Activated naive CD8-positive, alpha-beta T cell treated with anti-CD3 and anti-CD28 coated beads for 36 hours (primary cell): Measurements from ENCODE around the gene NEB. TPM values are rescaled to one million over a fixed set of nuclear protein-coding genes. Genes with fewer than 3 reads are reported as not detected.
"Not testable (repeated sequence)": the region's sequence is repeated elsewhere in the genome, so short reads cannot be mapped to it uniquely, and the experiment has no call there.

Experiments
- DNase-seq: peaks from one replicate; pipeline ENCODE4 v3.0.0; 2021
- H3K27ac Mint-ChIP-seq: one replicate; pipeline ENCODE4 v1.8.0; 2022; ENCODE audit warnings: mild to moderate bottlenecking, moderate library complexity, mixed read lengths
- H3K27me3 Mint-ChIP-seq: one replicate; pipeline ENCODE4 v1.8.0; 2022; ENCODE audit warnings: mild to moderate bottlenecking, mixed read lengths
- H3K36me3 Mint-ChIP-seq: one replicate; pipeline ENCODE4 v1.8.0; 2021; ENCODE audit warnings: mild to moderate bottlenecking, mixed read lengths
- H3K4me1 Mint-ChIP-seq: one replicate; pipeline ENCODE4 v1.8.0; 2021; ENCODE audit warnings: mixed read lengths
- H3K4me3 Mint-ChIP-seq: one replicate; pipeline ENCODE4 v1.8.0; 2022; ENCODE audit warnings: mild to moderate bottlenecking, moderate library complexity, mixed read lengths
- H3K9me3 Mint-ChIP-seq: one replicate; pipeline ENCODE4 v1.8.0; 2022; ENCODE audit warnings: mixed read lengths
- total RNA-seq, 2 experiments: library from RNA; stranded (reverse); gene quantifications; one replicate each; pipeline ENCODE4 v1.2.3, GENCODE V29; 2021

NEB gene
- total RNA-seq, 2 experiments from 2014 or later: 0.06 to 0.20 TPM

DNA sequence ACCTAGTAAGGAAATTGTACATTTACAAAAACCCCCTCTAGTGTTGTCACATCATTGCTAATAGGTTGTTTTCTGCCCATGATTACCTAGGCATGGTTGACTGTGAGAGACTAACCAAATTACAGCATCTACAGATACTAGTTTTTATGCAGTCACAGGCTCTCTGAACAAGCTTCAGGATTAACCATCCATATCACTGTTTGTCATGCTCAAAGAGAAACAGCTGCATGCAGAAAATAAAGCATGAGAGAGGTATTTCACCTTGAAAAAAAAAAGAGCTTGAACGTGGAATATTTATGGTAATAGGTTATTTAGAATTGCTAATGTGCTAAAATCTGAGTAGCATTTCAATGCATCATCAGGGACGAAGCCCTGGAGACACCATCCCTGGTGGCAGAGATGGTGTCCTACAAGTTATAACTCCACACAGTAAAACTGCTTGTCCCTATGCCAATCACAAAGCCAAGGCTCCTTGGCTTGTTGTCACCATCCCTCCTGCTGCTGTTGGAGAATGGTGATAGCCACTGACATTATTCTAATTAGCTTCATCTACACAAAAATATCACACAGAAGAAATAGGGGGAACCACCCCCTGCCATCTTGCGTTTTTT, 5.4 kb downstream of the NEB start:
- H3K9me3 Mint-ChIP-seq: no peaks in the 10 kb centered on the region
- no peak overlapping the region for H3K4me3 Mint-ChIP-seq
- no peak overlapping the region for H3K27ac Mint-ChIP-seq
- DNase-seq: no peak
- H3K36me3 Mint-ChIP-seq: no peaks in the 10 kb centered on the region
- H3K4me1 Mint-ChIP-seq: peaks cover 6% of the 10 kb centered on the region
- H3K27me3 Mint-ChIP-seq: no peaks in the 10 kb centered on the region

DNA sequence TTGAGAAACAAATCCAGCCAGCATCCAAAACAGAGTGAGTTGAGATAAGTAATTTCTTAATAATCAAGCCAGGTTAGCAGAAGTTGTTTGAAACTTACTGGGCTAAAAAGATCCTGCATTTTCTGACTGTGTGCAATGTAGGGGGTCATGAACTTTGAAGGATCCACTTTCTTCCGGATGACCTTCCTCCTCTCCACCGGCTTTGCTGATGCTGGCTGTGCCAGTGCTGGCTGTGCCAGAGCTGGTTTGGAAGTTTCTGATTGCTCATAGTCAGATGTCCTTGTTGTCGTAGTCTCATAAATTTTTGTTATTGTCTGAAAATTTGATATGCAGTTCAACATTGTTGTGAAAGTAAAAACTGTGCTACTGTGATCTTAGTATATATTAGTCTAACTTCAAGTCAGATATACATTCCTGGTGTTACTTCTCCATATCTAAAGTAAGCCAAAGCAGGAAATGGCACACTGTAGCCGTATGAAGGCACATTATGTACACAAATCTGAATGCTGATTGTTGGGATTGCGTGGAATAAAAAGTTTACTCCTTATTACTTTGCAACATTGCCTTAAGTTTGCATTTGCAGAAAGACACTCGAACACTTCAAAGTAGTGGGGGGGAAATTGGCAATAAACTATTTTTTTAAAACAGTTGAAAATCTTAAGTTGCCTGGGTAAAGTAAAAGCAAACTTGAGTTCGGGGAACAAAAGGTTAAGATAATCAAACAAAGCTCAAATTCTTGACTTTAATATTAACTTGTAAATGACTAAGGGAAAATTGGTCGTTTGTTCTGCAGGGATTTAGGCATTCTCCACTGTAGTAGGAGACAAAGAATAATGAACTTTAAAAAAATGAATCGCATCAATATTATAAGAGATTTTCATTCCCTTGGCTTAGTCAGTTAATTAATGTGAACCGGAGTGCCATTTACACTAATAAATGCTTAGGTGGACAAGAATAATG, 6.4 kb downstream of the NEB start:
- no peaks in the 10 kb centered on the region for H3K36me3 Mint-ChIP-seq

GRCh38 chr2:151721161-151721560, 13.1 kb downstream of the NEB start:
- no peaks in the 10 kb centered on the region for H3K36me3 Mint-ChIP-seq

More for the DNA sequence above, 6.4 kb downstream of the NEB start:
- peaks cover 6% of the 10 kb centered on the region for H3K4me1 Mint-ChIP-seq
- DNase-seq: no peak
- no peak overlapping the region for H3K4me3 Mint-ChIP-seq
- H3K9me3 Mint-ChIP-seq: no peaks in the 10 kb centered on the region
- no peaks in the 10 kb centered on the region for H3K27me3 Mint-ChIP-seq
- no peak overlapping the region for H3K27ac Mint-ChIP-seq

DNA sequence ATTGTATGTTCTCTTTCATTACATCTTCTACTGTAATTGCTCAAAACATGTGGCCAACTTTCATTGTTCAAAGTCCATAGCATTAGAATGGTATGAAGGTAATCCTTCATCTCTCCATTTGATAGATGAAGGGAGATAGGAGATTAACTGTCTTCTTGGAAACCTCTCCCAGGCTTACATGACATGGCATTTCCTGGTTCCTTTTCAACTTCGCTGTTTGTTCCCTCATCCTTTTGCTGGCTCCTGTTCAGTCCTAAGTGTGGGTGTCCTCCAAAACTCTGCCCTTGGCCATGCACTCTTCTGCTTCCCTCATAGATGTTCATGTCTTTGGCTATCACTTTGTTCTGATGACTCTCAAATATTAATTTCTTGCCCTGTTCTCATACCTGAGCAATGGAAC, 13.8 kb downstream of the NEB start:
- Mint-ChIP-seq H3K27me3 (no peaks in the 10 kb centered on the region), H3K4me1 (no peaks in the 10 kb centered on the region), H3K4me3 (no peak overlapping the region), H3K36me3 (no peaks in the 10 kb centered on the region), H3K27ac (no peak overlapping the region), H3K9me3 (no peaks in the 10 kb centered on the region)
- DNase-seq: no peak

More at GRCh38 chr2:151721161-151721560, 13.1 kb downstream of the NEB start:
- Mint-ChIP-seq H3K4me3 (no peak overlapping the region), H3K27me3 (no peaks in the 10 kb centered on the region), H3K27ac (no peak overlapping the region), H3K4me1 (no peaks in the 10 kb centered on the region), H3K9me3 (no peaks in the 10 kb centered on the region)
- no peak for DNase-seq

GRCh38 chr2:151718796-151719195, 15.5 kb downstream of the NEB start:
- Mint-ChIP-seq H3K4me1 (no peaks in the 10 kb centered on the region), H3K36me3 (no peaks in the 10 kb centered on the region), H3K4me3 (no peak overlapping the region), H3K27me3 (no peaks in the 10 kb centered on the region), H3K27ac (no peak overlapping the region), H3K9me3 (no peaks in the 10 kb centered on the region)
- no peak for DNase-seq

DNA sequence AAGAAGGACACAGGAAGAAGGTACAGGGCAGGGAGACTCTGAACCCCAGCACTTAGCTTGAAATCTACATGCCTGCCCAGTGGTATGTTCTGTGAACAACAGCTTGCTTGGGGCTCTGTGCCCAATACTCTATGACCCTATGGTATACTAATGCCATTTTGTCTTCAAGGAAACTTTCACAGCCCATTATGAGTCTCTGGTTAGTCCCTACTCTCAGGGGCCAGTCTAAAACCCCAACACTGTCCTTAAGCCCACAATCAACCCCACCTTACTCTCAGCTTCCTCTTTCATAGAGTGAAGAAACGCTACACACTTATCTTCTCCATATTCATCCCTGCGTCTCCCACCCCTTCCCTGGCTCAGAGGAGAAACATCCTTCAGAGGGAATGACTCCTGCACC, 16.0 kb downstream of the NEB start:
- Mint-ChIP-seq H3K27me3 (no peaks in the 10 kb centered on the region), H3K4me1 (no peaks in the 10 kb centered on the region), H3K9me3 (no peaks in the 10 kb centered on the region), H3K27ac (no peak overlapping the region), H3K4me3 (no peak overlapping the region), H3K36me3 (no peaks in the 10 kb centered on the region)
- DNase-seq: no peak

- Mint-ChIP-seq H3K4me3 (no peak overlapping the region), H3K9me3 (no peaks in the 10 kb centered on the region), H3K4me1 (no peaks in the 10 kb centered on the region), H3K36me3 (no peaks in the 10 kb centered on the region), H3K27ac (no peak overlapping the region), H3K27me3 (no peaks in the 10 kb centered on the region)
- no peak for DNase-seq
Observed at GRCh38 chr2:151716721-151717120, 17.6 kb downstream of the NEB start.

- Mint-ChIP-seq H3K4me1 (no peaks in the 10 kb centered on the region), H3K27ac (no peak overlapping the region), H3K36me3 (no peaks in the 10 kb centered on the region), H3K9me3 (no peaks in the 10 kb centered on the region), H3K27me3 (no peaks in the 10 kb centered on the region), H3K4me3 (no peak overlapping the region)
- no peak for DNase-seq
Observed at GRCh38 chr2:151713291-151713903, 20.9 kb downstream of the NEB start.

GRCh38 chr2:151711025-151711424, 23.3 kb downstream of the NEB start:
- DNase-seq: no peak
- H3K4me1 Mint-ChIP-seq: no peaks in the 10 kb centered on the region
- H3K36me3 Mint-ChIP-seq: no peaks in the 10 kb centered on the region
- H3K9me3 Mint-ChIP-seq: no peaks in the 10 kb centered on the region
- no peaks in the 10 kb centered on the region for H3K27me3 Mint-ChIP-seq
- no peak overlapping the region for H3K4me3 Mint-ChIP-seq
- H3K27ac Mint-ChIP-seq: no peak overlapping the region

DNA sequence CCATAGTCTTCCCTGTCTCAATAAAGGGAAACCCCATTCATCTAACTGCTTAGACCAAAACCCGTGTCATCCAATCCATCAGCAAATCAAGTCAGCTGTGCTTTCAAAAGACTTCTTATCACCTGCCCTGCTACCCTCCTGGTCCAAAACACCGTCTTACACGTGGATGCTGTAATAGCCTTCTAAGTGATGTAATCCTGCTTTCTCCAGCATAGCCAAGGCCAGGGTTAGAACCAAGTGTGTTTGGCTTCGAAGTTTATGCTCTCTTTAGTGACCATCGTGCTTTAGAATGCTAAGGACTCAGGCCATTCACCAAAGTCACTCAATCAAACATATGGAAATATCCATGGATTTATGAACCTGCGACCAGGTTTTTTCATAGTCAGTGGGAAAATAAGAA, 25.5 kb downstream of the NEB start:
- H3K4me1 Mint-ChIP-seq: no peaks in the 10 kb centered on the region
- DNase-seq: no peak

DNA sequence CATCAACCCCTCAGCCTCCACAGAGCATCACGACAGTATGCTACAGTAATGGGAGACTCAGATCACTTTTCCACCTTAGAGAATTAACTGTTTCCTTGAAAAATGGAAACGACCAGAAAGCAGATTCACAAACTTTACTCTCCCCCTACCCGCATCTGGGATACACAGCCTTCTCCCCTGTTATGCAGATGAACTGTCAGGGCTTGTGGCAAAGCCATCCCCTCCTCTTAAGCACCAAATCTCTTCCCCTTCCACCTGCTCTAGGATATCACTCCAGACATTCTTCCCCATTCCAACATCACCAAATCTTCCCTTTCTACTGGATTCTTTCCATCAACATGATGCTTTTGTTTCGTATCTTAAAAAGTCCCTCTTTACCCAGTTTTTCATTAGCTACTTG, 26.4 kb downstream of the NEB start:
- H3K9me3 Mint-ChIP-seq: no peaks in the 10 kb centered on the region
- no peaks in the 10 kb centered on the region for H3K36me3 Mint-ChIP-seq
- H3K4me1 Mint-ChIP-seq: no peaks in the 10 kb centered on the region
- no peak overlapping the region for H3K4me3 Mint-ChIP-seq
- no peaks in the 10 kb centered on the region for H3K27me3 Mint-ChIP-seq
- no peak overlapping the region for H3K27ac Mint-ChIP-seq
- DNase-seq: no peak

More for the DNA sequence above, 25.5 kb downstream of the NEB start:
- H3K9me3 Mint-ChIP-seq: no peaks in the 10 kb centered on the region
- H3K4me3 Mint-ChIP-seq: no peak overlapping the region
- H3K27me3 Mint-ChIP-seq: no peaks in the 10 kb centered on the region
- no peaks in the 10 kb centered on the region for H3K36me3 Mint-ChIP-seq
- no peak overlapping the region for H3K27ac Mint-ChIP-seq

GRCh38 chr2:151704480-151704961, 29.8 kb downstream of the NEB start:
- H3K9me3 Mint-ChIP-seq, H3K27me3 Mint-ChIP-seq, DNase-seq, H3K4me3 Mint-ChIP-seq, H3K4me1 Mint-ChIP-seq, H3K27ac Mint-ChIP-seq, H3K36me3 Mint-ChIP-seq: not testable (repeated sequence)

DNA sequence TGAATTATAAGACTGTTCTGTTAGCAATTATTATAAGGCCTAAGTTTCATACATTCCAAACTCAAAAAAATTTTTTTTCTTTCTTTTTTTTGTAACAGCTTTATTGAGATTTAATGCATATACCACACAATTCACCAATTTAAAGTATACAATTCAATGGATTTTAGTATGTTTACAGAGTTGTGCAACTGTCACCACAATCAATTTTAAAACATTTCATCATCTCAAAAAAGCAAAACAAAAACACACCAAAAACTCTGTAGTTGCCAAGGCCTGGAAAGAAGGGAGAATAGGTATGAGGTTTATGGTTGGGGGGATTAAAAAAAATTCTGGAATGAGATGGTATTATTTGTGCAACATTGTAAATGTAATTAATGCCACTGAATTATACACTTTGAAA, 36.1 kb downstream of the NEB start:
- H3K4me1 Mint-ChIP-seq, H3K27ac Mint-ChIP-seq, H3K9me3 Mint-ChIP-seq, DNase-seq, H3K4me3 Mint-ChIP-seq, H3K27me3 Mint-ChIP-seq, H3K36me3 Mint-ChIP-seq: not testable (repeated sequence)

GRCh38 chr2:151695778-151696177, 38.5 kb downstream of the NEB start:
- no peak for DNase-seq
- Mint-ChIP-seq H3K27ac (no peak overlapping the region), H3K9me3 (no peaks in the 10 kb centered on the region), H3K36me3 (no peaks in the 10 kb centered on the region), H3K27me3 (no peaks in the 10 kb centered on the region), H3K4me1 (no peaks in the 10 kb centered on the region), H3K4me3 (no peak overlapping the region)

DNA sequence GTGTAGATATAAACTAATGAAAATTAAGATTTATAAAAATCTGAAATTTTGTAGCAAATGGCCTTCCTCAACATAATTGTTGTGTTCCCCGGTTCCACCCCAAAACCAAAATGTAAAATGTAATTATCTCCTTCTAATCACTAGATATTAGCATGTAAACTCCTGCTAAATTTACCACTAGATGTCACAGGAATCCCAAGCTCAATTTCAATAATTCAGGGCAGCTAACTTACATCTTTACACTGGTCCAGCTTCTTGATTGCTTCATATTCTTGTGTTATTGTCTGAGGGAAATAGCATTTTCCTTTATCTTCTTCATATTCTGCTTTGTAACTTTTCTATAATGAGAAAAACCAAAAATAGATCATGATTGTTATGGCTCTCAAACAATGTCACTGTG, 42.6 kb downstream of the NEB start:
- no peak overlapping the region for H3K4me3 Mint-ChIP-seq
- H3K27me3 Mint-ChIP-seq: no peaks in the 10 kb centered on the region
- H3K4me1 Mint-ChIP-seq: no peaks in the 10 kb centered on the region
- DNase-seq: no peak
- no peaks in the 10 kb centered on the region for H3K9me3 Mint-ChIP-seq
- no peaks in the 10 kb centered on the region for H3K36me3 Mint-ChIP-seq
- no peak overlapping the region for H3K27ac Mint-ChIP-seq
